H1 (cell line): ENCODE results near the gene NTRK1. TPM values are rescaled to one million over a fixed set of nuclear protein-coding genes. Genes with fewer than 3 reads are reported as not detected.

ENCODE experiments used
- CTCF ChIA-PET: fragments of 300-600 bp; sonication (Branson Sonifier 250); formaldehyde crosslinking; loops from one replicate; lab custom pipeline; 2021; ENCODE audit not compliant: partially characterized antibody; lab: Charles Lee
- POLR2A ChIA-PET: fragments of 300-600 bp; sonication (Branson Sonifier 250); formaldehyde crosslinking; loops from one replicate; lab custom pipeline; 2021; ENCODE audit warnings: inconsistent platforms; ENCODE audit not compliant: partially characterized antibody; lab: Charles Lee
- DNase-seq, 2 experiments: peaks; one replicate each; pipeline versions ENCODE4 v3.0.0 to v3.0.0-alpha.2; 2010 to 2022; ENCODE audit warnings: low spot score in 2 of 2, low read depth in 1 of 2, mixed read lengths in 1 of 2
- FAIRE-seq: peaks from 2 replicates; lab custom pipeline; 2011; peaks lifted over from hg19 to GRCh38; lab: Jason Lieb, UNC
- H2AFZ ChIP-seq: 2 replicates; pipeline ENCODE4 v1.8.1; 2012; ENCODE audit warnings: low read length, inconsistent platforms
- H2AK5ac ChIP-seq: 2 replicates; pipeline ENCODE4 v1.6.1; 2013; ENCODE audit warnings: low read depth, low read length
- H2BK120ac ChIP-seq: replicated peaks from 2 replicates; pipeline ENCODE3; 2013; ENCODE audit warnings: low read depth, low read length, inconsistent platforms
- H2BK12ac ChIP-seq: 2 replicates; pipeline ENCODE4 v1.6.1; 2013; ENCODE audit warnings: low read depth, low read length
- H2BK15ac ChIP-seq: 2 replicates; pipeline ENCODE4 v1.6.1; 2013; ENCODE audit warnings: low read length
- H2BK20ac ChIP-seq: 2 replicates; pipeline ENCODE4 v1.6.1; 2013; ENCODE audit warnings: low read length
- H2BK5ac ChIP-seq: 2 replicates; pipeline ENCODE4 v1.6.1; 2013; ENCODE audit warnings: low read depth, low read length
- H3K14ac ChIP-seq: 2 replicates; pipeline ENCODE4 v1.6.1; 2013; ENCODE audit warnings: inconsistent platforms; ENCODE audit not compliant: insufficient read length
- H3K18ac ChIP-seq: 2 replicates; pipeline ENCODE4 v1.6.1; 2013; ENCODE audit warnings: low read length; ENCODE audit errors: extremely low read depth
- H3K23ac ChIP-seq: 2 replicates; pipeline ENCODE4 v1.6.1; 2013; ENCODE audit warnings: inconsistent platforms; ENCODE audit not compliant: insufficient read length
- H3K23me2 ChIP-seq: 2 replicates; pipeline ENCODE4 v1.6.1; 2013; ENCODE audit warnings: low read depth, low read length
- H3K27ac ChIP-seq: 2 replicates; pipeline ENCODE4 v1.6.1; 2011; ENCODE audit warnings: low read depth, low read length, inconsistent platforms
- H3K27me3 ChIP-seq, 4 experiments: replicated peaks in 1 of 4; 1 replicate in 1 of 4; 2 replicates in 3 of 4; pipeline versions ENCODE4 v1.6.1 to v1.8.1; 2011 to 2013; ENCODE audit warnings: low read length in 3 of 4, mild to moderate bottlenecking in 3 of 4, inconsistent platforms in 2 of 4, mixed read lengths in 2 of 4, moderate library complexity in 1 of 4; ENCODE audit not compliant: control insufficient read depth in 3 of 4, insufficient read depth in 3 of 4; ENCODE audit errors: extremely low read depth in 1 of 4
- H3K36me3 ChIP-seq, 4 experiments: 2 replicates each; pipeline versions ENCODE4 v1.6.1 to v1.8.1; 2011 to 2013; ENCODE audit warnings: mild to moderate bottlenecking in 4 of 4, low read length in 3 of 4, moderate library complexity in 2 of 4, control low read depth in 1 of 4, inconsistent platforms in 1 of 4; ENCODE audit not compliant: insufficient read depth in 4 of 4, control insufficient read depth in 2 of 4
- H3K4ac ChIP-seq: replicated peaks from 2 replicates; pipeline ENCODE3; 2013; ENCODE audit warnings: low read length, low read depth, mixed read lengths, inconsistent platforms; ENCODE audit not compliant: insufficient read length
- H3K4me1 ChIP-seq, 4 experiments: replicated peaks in 1 of 4; 1 replicate in 1 of 4; 2 replicates in 3 of 4; pipeline versions ENCODE4 v1.6.1 to v1.8.1; 2011 to 2013; ENCODE audit warnings: low read length in 3 of 4, inconsistent platforms in 2 of 4, mixed read lengths in 1 of 4; ENCODE audit not compliant: insufficient read depth in 4 of 4, control insufficient read depth in 3 of 4
- H3K4me2 ChIP-seq, 2 experiments: 2 replicates each; pipeline versions ENCODE4 v1.6.1 to v1.8.1; 2011 to 2013; ENCODE audit warnings: low read depth in 2 of 2, low read length in 2 of 2, control low read depth in 1 of 2, inconsistent platforms in 1 of 2, mild to moderate bottlenecking in 1 of 2; ENCODE audit not compliant: insufficient read depth in 1 of 2
- H3K4me3 ChIP-seq, 4 experiments: fragments of 200-600, 300-600 bp in 1 of 4; sonication (generic), shearing (Covaris generic), sonication (Bioruptor Twin) in 1 of 4; 2 replicates each; pipeline versions ENCODE4 v1.5.1 to v1.8.1; 2011 to 2016; ENCODE audit warnings: low read length in 4 of 4, low read depth in 3 of 4, control low read depth in 2 of 4, inconsistent platforms in 2 of 4, mild to moderate bottlenecking in 2 of 4, mixed read lengths in 1 of 4, moderate library complexity in 1 of 4; ENCODE audit not compliant: insufficient read depth in 2 of 4; ENCODE audit errors: extremely low read depth in 1 of 4
- H3K56ac ChIP-seq: replicated peaks from 2 replicates; pipeline ENCODE3; 2013; ENCODE audit warnings: low read depth, mild to moderate bottlenecking, mixed read lengths, low read length, inconsistent platforms; ENCODE audit not compliant: insufficient read length
- H3K79me1 ChIP-seq: 2 replicates; pipeline ENCODE4 v1.6.1; 2013; ENCODE audit warnings: low read depth, low read length, control low read depth
- H3K79me2 ChIP-seq, 2 experiments: 2 replicates each; pipeline versions ENCODE4 v1.6.1 to v1.8.1; 2012 to 2013; ENCODE audit warnings: low read length in 2 of 2, mild to moderate bottlenecking in 2 of 2, inconsistent platforms in 1 of 2; ENCODE audit not compliant: insufficient read depth in 2 of 2, control insufficient read depth in 1 of 2
- H3K9ac ChIP-seq, 4 experiments: replicated peaks in 1 of 4; 1 replicate in 1 of 4; 2 replicates in 3 of 4; pipeline versions ENCODE4 v1.6.1 to v1.8.1; 2011 to 2013; ENCODE audit warnings: low read depth in 3 of 4, low read length in 3 of 4, control low read depth in 2 of 4, mild to moderate bottlenecking in 2 of 4, moderate library complexity in 2 of 4, inconsistent platforms in 1 of 4; ENCODE audit errors: extremely low read depth in 1 of 4
- H3K9me3 ChIP-seq, 2 experiments: 2 replicates each; pipeline versions ENCODE4 v1.6.1 to v1.8.1; 2012 to 2013; ENCODE audit warnings: mild to moderate bottlenecking in 2 of 2, moderate library complexity in 2 of 2, control low read depth in 1 of 2, inconsistent platforms in 1 of 2, low read depth in 1 of 2, low read length in 1 of 2, mixed read lengths in 1 of 2; ENCODE audit not compliant: insufficient read depth in 2 of 2
- H4K20me1 ChIP-seq, 2 experiments: replicated peaks in 1 of 2; 2 replicates each; pipeline versions ENCODE3 to v1.8.1; 2011 to 2013; ENCODE audit warnings: inconsistent platforms in 2 of 2, low read length in 2 of 2, mild to moderate bottlenecking in 1 of 2; ENCODE audit not compliant: insufficient read depth in 2 of 2, control insufficient read depth in 1 of 2
- H4K5ac ChIP-seq: 2 replicates; pipeline ENCODE4 v1.6.1; 2013; ENCODE audit warnings: low read length, low read depth, mixed read lengths, inconsistent platforms; ENCODE audit not compliant: insufficient read length
- H4K8ac ChIP-seq: 2 replicates; pipeline ENCODE4 v1.8.0; 2013; ENCODE audit warnings: mild to moderate bottlenecking, moderate library complexity, low read length, inconsistent platforms; ENCODE audit not compliant: insufficient read depth; ENCODE audit errors: extremely low read depth
- H4K91ac ChIP-seq: replicated peaks from 2 replicates; pipeline ENCODE3; 2013; ENCODE audit warnings: low read length, mixed read lengths, inconsistent platforms; ENCODE audit not compliant: insufficient read length
- BACH1 ChIP-seq: IDR thresholded peaks from 2 replicates; pipeline ENCODE4 v1.6.1; 2012; ENCODE audit warnings: low read length, improper control_type of control experiment
- EGR1 ChIP-seq: IDR thresholded peaks from 2 replicates; pipeline ENCODE4 v1.6.1; 2011; ENCODE audit warnings: low read depth, low read length, borderline replicate concordance
- EZH2 ChIP-seq: fragments of 200-600 bp; sonication (generic); IDR thresholded peaks from 2 replicates; pipeline ENCODE4 v1.7.1; 2012; ENCODE audit warnings: low read depth, mild to moderate bottlenecking, moderate library complexity, low read length, inconsistent platforms; ENCODE audit not compliant: severe bottlenecking
- GABPA ChIP-seq: IDR thresholded peaks from 2 replicates; pipeline ENCODE4 v1.6.1; 2011; ENCODE audit warnings: mild to moderate bottlenecking, low read length, moderate library complexity, borderline replicate concordance; ENCODE audit not compliant: insufficient read depth
- KDM4A ChIP-seq: IDR thresholded peaks from one replicate; pipeline ENCODE4 v1.7.1; 2012; ENCODE audit warnings: low read depth, mild to moderate bottlenecking, moderate library complexity, low read length, inconsistent platforms; ENCODE audit not compliant: severe bottlenecking
- RAD21 ChIP-seq, 2 experiments: IDR thresholded peaks in 1 of 2; conservative IDR thresholded peaks in 1 of 2; 2 replicates each; pipeline ENCODE4 v1.6.1; 2011; ENCODE audit warnings: low read depth in 2 of 2, low read length in 2 of 2, improper control_type of control experiment in 1 of 2, inconsistent platforms in 1 of 2, mild to moderate bottlenecking in 1 of 2, moderate library complexity in 1 of 2
- SAP30 ChIP-seq: fragments of 300-600 bp; sonication (generic); IDR thresholded peaks from 2 replicates; pipeline ENCODE4 v1.7.1; 2012; ENCODE audit warnings: low read length, moderate library complexity, mild to moderate bottlenecking, inconsistent platforms; ENCODE audit not compliant: insufficient read depth, insufficient replicate concordance
- SP4 ChIP-seq: IDR thresholded peaks from 2 replicates; pipeline ENCODE4 v1.6.1; 2012; ENCODE audit warnings: low read length, inconsistent platforms
- SUZ12 ChIP-seq: fragments of 200-600 bp; sonication (generic); IDR thresholded peaks from 2 replicates; pipeline ENCODE4 v1.6.1; 2012; ENCODE audit warnings: mild to moderate bottlenecking, inconsistent platforms, low read length, moderate library complexity, mixed read lengths
- WGBS, 2 experiments: shearing (Covaris generic) in 1 of 2; methylation state at CpG; one replicate each; pipeline versions ENCODE4 v1.1.6 to v1.1.7; 2013 to 2015; ENCODE audit warnings: low lambda C conversion rate in 2 of 2, mixed read lengths in 2 of 2, inconsistent platforms in 1 of 2, low coverage in 1 of 2, missing lambda C conversion rate in 1 of 2; ENCODE audit not compliant: insufficient replicate concordance in 2 of 2, insufficient coverage in 1 of 2, insufficient read length in 1 of 2; ENCODE audit errors: extremely low coverage in 1 of 2, missing lambda C conversion rate in 1 of 2; 5-methylcytosine and 5-hydroxymethylcytosine counted together
- polyA plus RNA-seq, 7 experiments: library from polyadenylated mRNA; depleted of rRNA in 3 of 7; stranded (reverse) in 5 of 7; unstranded in 2 of 7; fragments of >200 nt in 5 of 7; fragments of 200-250 nt in 2 of 7; gene quantifications; 1 replicate in 5 of 7; 2 replicates in 1 of 7; 4 replicates in 1 of 7; pipeline versions ENCODE4 v1.2.1 to v1.2.3, GENCODE V29; 2011 to 2013; ENCODE audit warnings: missing spikeins in 2 of 7, mixed read lengths in 2 of 7
- total RNA-seq: library from RNA; stranded (reverse); fragmentation: NEBNext Ultra II Directional; extraction: Animal tissue kit (Norgen Biotek cat#: 25700); gene quantifications from 2 replicates; pipeline ENCODE4 v1.2.1, GENCODE V29; 2021
- TF ChIP-seq, protein P1 (sequence below): IDR thresholded peaks from 2 replicates; pipeline ENCODE4 v1.6.1; 2012; ENCODE audit warnings: inconsistent platforms

NTRK1 gene
- total and polyA plus RNA-seq, 2 of the 8 experiments (the other 6 are each of a cell fraction or from before 2014, with no cell fraction given): 0.12 to 0.24 TPM

- FAIRE-seq (no peak), DNase-seq (peak in 1 of 2 experiments; percentile 78)
- Histone ChIP-seq H2AK5ac (no peak overlapping the region), H4K91ac (no peak overlapping the region), H2BK120ac (no peak overlapping the region), H3K23me2 (peaks cover 12% of the 10 kb centered on the region), H3K14ac (no peak overlapping the region), H2BK12ac (no peak overlapping the region), H3K4ac (no peak overlapping the region), H3K18ac (no peak overlapping the region; the same call in 1 of the 2 replicates), H3K4me1 (peaks cover 0 to 25% (median 11%) of the 10 kb centered on the region in 4 experiments; a peak in 5 of 7 replicates), H2BK5ac (no peak overlapping the region), H3K79me1 (no peaks in the 10 kb centered on the region), H2BK20ac (no peak overlapping the region), H4K8ac (no peak overlapping the region), H3K9ac (no peak overlapping the region), H3K79me2 (no peaks in the 10 kb centered on the region), H3K4me3 (peak overlapping the region; percentile 3 to 59 (median 32); a peak in 7 of 8 replicates), H3K4me2 (peak overlapping the region; percentile 87 to 94), H4K20me1 (peaks cover 3 to 17% of the 10 kb centered on the region in 2 experiments), H2BK15ac (0 out of 2 replicates have a peak overlapping the region, but pooled peaks have one; percentile 40), H4K5ac (no peak overlapping the region), H2AFZ (no peak overlapping the region; the same call in 1 of the 2 replicates), H3K9me3 (no peaks in the 10 kb centered on the region), H3K56ac (no peak overlapping the region), H3K36me3 (no peaks in the 10 kb centered on the region), H3K27me3 (peaks cover 62 to 94% (median 69%) of the 10 kb centered on the region in 4 experiments), H3K23ac (no peak overlapping the region), H3K27ac (no peak overlapping the region)
- WGBS, 2 experiments: 6% methylated on average over 36 of the region's 36 CpGs; no CpG with 5 or more reads in 1 of the 2 experiments
- POLR2A ChIA-PET: interaction anchor here (0.6 to 1.5 kb wide), 6 partner anchors 9 to 355 kb away, joined by 3 to 6 read pairs (median 4); partner anchors contain the start of gene NTRK1
- CTCF ChIA-PET: interaction anchor here (0.7 to 25.2 kb wide), 14 partner anchors 7 to 159 kb away, joined by 3 to 719 read pairs (median 6); partner anchors contain the start of genes INSRR, NTRK1 and PEAR1
- no peak for TF ChIP-seq BACH1
- no peak for TF ChIP-seq RAD21 (IDR thresholded peaks at IDR 0.05 in 1 of 2, conservative IDR thresholded peaks at IDR 0.05 in 1 of 2; ENCODE audit: low read depth in 2 of 2, low read length in 2 of 2)
- TF ChIP-seq GABPA: no peak
- TF ChIP-seq SAP30: no peak
- TF ChIP-seq SP4: no peak
- TF ChIP-seq, protein P1, sequence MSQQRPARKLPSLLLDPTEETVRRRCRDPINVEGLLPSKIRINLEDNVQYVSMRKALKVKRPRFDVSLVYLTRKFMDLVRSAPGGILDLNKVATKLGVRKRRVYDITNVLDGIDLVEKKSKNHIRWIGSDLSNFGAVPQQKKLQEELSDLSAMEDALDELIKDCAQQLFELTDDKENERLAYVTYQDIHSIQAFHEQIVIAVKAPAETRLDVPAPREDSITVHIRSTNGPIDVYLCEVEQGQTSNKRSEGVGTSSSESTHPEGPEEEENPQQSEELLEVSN: 0 out of 2 replicates have a peak, but pooled peaks have one; percentile 15
- peak; percentile 76 for TF ChIP-seq EZH2
- peak; percentile 73; the same call in 1 of the 2 replicates for TF ChIP-seq EGR1
- TF ChIP-seq SUZ12: peak; percentile 82; the same call in 1 of the 2 replicates
- peak; percentile 86 for TF ChIP-seq KDM4A
Observed at GRCh38 chr1:156848461-156849150, 12.1 kb upstream of the NTRK1 start.
